GM21737 (cell line): ENCODE data around the gene SPRN.
"Not testable (repeated sequence)": the region's sequence is repeated elsewhere in the genome, so short reads cannot be mapped to it uniquely, and the experiment has no call there.

Source experiments
- ATAC-seq: cut with Tn5 transposase; IDR thresholded peaks from one replicate; pipeline ENCODE4 v1.9.1; 2021; ENCODE audit warnings: mild to moderate bottlenecking, moderate library complexity; ENCODE audit not compliant: unreplicated experiment

Gene SPRN

GRCh38 chr10:133457100-133457841, 32.8 kb upstream of the SPRN start:
- ATAC-seq, result no peak

DNA sequence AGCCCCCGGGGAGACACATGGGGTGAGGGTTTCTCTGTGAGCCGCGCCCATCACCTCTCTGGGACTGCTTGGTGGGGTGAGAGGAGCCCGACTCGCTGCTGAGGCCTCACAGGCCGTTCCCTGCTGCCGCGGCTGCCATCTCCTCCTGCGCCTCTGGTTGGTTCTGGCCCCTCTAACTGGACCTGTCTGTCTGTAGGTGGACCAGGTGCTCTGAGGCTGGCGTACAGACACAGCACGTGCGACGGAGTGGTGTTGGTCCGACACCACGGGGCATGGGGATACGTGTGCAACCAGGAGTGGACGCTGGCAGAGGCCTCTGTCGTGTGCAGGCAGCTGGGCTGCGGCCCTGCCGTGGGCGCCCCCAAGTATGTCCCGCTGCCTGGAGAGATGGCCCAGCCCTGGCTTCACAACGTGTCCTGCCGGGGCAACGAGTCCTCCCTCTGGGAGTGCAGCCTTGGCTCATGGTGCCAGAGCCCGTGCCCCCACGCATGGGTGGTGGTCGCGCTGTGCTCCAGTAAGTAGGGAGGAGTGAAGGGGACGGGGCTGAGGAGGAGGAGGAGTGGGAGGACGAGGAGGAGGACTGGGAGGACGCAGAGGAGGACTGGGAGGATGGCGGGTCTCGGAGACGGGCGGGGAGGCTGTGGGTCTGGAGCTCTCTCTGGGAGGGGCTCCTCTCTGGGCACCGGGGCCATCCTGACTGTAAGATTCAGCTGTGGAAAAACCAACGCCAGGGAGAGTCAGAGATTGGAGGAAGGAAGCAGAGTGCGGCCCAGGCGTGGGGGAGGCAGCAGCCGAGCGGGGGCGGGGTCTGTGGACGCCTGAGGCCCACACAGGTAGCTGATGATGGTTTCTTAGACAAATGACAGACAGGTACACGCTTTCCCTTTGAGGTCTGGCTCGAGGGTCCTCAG, 31.9 kb upstream of the SPRN start:
- no peak for ATAC-seq

GRCh38 chr10:133455611-133456031, 31.2 kb upstream of the SPRN start:
- ATAC-seq, result no peak

DNA sequence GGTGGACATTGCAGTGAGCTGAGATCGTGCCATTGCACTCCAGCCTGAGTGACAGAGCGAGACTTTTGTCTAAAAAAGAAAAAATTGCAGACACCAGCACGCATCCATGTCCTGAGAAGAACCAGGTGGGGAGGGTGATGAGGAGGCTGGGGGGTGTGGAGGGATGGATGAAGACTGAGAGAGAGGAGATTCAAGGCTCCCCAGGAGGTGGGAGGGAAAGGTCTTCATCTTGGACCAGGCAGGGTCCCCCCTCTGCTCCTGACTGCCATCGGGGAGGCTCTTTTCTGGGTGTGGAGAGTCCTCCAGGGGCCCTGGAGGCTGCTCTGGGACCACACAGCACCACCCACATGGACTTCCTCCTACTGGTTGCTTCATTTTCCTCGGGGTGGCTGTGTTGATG, 30.8 kb upstream of the SPRN start:
- no peak for ATAC-seq

GRCh38 chr10:133454204-133454893, 29.9 kb upstream of the SPRN start:
- ATAC-seq, result no peak

GRCh38 chr10:133453516-133454203, 29.2 kb upstream of the SPRN start, which contains the start of gene SCART1:
SCART1 (plus strand) TSS chr10:133453945; CDS start chr10:133453998, 53 bp downstream.
- no peak for ATAC-seq

DNA sequence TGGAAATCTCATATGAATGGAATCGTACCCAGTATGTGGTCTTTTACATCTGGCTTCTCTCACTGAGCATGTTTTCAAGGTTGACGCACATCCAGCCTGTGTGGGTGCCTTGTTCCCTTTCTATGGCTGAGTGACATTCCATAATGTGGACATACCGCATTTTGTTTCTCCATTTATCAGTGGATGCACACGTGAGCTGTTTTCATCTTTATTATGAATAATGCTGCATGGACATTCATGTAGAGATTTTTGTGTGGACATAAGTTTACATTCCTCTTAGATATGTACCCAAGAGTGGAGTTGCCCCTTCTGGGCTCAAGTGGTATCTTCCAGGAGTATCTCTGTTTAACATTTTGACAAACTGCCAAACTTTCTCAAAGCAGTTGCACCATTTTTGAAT, 28.0 kb upstream of the SPRN start:
- ATAC-seq, result no peak

- ATAC-seq, result no peak
These were observed 26.9 kb upstream of the SPRN start for GRCh38 chr10:133451346-133451745.

- ATAC-seq, result no peak
These were observed 23.7 kb upstream of the SPRN start for GRCh38 chr10:133448120-133448519.

DNA sequence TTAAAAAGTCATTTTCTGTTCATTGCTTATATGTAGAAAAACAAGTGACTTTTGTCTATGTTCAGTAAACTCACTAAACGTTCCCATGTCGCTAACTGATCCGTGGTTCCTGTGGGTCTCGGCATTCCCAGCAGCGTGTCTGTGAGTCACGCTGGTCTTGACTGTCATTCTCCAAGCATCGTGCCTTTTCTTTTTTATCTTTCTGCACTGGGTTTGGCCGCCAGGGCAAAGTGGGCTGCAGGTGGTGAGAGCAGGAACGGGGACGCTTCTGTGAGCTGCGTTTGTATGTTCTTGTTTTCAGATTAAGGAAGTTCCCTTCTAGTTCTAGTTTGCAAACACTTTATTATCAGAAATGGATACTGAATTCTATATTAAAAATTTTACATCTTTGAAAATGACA, 22.6 kb upstream of the SPRN start:
- no peak for ATAC-seq

- no peak for ATAC-seq
These were observed 21.6 kb upstream of the SPRN start for GRCh38 chr10:133445751-133446708.

GRCh38 chr10:133445268-133445732, 20.9 kb upstream of the SPRN start:
- ATAC-seq, result no peak

DNA sequence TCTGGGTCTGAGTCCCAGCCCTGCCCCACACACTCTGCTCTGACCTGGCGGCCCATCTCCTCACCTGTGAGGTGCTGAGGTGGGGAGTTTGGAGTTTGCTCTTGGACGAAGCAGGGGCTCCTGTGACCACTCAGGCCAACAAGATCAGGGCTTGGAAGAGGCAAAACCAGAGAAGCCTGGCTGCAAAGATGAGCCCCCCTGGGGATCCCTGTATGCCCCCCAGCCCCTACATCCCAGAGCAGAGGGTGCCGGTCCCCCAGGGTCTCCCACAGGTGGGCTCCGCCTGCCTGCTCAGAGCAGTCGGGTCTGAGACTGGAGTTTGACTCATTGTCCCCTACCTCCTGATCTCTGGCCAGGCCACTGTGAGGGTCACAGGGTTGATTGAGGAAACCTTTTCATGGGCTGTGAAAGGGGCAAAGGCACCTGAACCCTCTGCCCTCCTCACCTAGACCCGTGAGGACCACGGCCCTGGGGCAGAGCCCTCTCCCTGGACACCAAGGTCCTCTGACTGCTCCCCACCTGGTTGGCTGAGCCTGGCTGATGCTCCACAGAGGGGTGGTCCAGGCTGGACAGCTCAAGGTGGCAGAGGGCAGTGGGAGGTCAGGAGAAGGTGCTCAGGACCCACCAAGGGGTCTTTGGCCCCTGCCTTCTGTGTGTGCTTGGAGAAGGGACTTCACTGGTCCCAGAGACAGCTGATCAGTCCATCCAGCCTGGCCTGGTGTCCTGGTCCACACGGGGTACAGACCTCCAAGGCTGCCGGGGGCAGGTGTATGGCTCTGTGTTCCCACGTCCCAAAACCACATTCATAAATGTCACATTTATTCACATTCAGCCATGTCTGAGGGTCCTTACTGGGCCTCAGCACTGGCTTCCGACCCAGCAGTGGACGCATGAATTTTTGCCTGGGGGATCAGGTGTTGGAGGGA, 20.2 kb upstream of the SPRN start:
- no peak for ATAC-seq

GRCh38 chr10:133442967-133443924, 18.8 kb upstream of the SPRN start:
- no peak for ATAC-seq

GRCh38 chr10:133442191-133442966, 18.0 kb upstream of the SPRN start:
- ATAC-seq, result no peak

- ATAC-seq, result no peak
These were observed 17.4 kb upstream of the SPRN start for GRCh38 chr10:133441780-133442179.

GRCh38 chr10:133441356-133441755, 16.9 kb upstream of the SPRN start:
- not testable (repeated sequence) for ATAC-seq
